Fibroblast of peridontal ligament (primary cell): Measurements from ENCODE around the gene LSM2.
A peak's percentile ranks its signal among the peaks of the same experiment; 100 is the strongest.
"Not testable (repeated sequence)": the region's sequence is repeated elsewhere in the genome, so short reads cannot be mapped to it uniquely, and the experiment has no call there.

ENCODE experiments used
- DNase-seq: peaks from one replicate; pipeline ENCODE4 v3.0.0-alpha.2; 2010; ENCODE audit errors: extremely low read depth

The LSM2 gene

GRCh38 chr6:31827286-31828079 lies 20.7 kb upstream of the LSM2 start, which contains the start of gene HSPA1B:
TSS of gene HSPA1B (plus strand) at chr6:31827738. CDS start at chr6:31827951, 213 bp downstream.
- peak; percentile 99 for DNase-seq

DNA sequence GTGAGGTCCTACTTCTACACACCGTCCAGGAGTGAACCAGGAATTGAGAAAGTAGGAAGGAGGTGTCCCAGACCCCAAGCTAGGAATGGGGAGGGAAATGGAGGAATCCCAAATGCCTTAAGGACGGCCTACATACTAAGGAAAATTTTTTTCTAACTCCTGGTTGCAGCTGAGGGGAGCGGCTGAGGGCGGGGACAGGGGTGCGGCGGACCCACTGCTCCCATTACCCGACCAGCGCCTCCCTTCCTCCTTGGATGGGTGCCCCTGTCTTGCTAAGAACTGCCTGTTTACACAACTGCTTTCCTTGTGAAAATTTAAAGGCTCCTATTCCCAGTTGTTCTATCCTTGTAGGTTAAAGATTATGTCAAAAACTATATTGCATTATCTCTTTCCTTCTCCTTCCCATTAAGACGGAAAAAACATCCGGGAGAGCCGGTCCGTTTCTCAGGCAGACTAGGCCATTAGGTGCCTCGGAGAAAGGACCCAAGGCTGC lies 20.1 kb upstream of the LSM2 start:
- peak; percentile 93 for DNase-seq

DNA sequence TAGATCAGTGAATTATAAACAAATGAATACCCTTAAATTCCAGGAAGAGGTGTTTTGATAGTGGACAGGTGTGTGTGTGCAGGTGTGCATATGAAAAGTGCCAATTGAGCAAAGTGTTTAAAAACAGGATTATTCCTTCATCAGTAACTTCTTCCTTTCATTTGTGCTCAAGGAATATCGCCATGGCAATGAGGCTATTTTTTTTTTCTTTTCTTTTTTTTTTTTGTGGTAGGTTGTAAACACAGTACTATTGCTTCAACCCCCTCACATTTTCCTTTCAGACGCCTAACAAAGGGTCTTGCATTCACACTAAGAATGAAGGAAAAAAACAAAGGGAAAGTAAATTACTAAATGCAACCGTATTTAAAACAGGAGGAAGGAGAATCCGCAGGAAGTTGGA lies 18.8 kb upstream of the LSM2 start:
- DNase-seq = no peak

- not testable (repeated sequence) for DNase-seq
Measured at GRCh38 chr6:31823592-31824196, 16.9 kb upstream of the LSM2 start.

GRCh38 chr6:31822036-31822821 lies 15.5 kb upstream of the LSM2 start:
- peak; percentile 88 for DNase-seq

GRCh38 chr6:31821301-31822035 lies 14.7 kb upstream of the LSM2 start:
- DNase-seq = no peak

GRCh38 chr6:31820399-31820798 lies 13.6 kb upstream of the LSM2 start:
- DNase-seq = not testable (repeated sequence)

DNA sequence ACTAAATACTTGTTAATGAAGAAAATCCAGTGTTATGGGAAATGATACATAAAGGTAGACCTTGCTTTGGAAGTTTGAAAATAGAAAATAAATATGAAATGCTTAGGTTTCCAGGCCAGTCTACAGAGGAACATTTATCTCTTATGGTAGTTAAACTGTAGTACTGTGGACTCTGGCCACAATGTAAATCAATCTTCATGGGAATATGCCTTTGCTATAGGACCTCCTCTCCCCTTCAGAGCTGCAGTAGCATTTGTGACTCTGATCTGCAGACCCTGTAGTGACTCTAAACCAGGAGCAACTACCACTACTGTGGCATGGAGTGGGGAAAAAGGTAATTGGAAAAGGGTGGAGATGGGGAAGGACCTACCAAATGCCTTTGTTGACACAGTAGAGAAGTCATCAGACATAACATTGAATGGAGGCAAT lies 13.1 kb upstream of the LSM2 start:
- DNase-seq = no peak

- not testable (repeated sequence) for DNase-seq
Measured at GRCh38 chr6:31817929-31818511, 11.3 kb upstream of the LSM2 start.

DNA sequence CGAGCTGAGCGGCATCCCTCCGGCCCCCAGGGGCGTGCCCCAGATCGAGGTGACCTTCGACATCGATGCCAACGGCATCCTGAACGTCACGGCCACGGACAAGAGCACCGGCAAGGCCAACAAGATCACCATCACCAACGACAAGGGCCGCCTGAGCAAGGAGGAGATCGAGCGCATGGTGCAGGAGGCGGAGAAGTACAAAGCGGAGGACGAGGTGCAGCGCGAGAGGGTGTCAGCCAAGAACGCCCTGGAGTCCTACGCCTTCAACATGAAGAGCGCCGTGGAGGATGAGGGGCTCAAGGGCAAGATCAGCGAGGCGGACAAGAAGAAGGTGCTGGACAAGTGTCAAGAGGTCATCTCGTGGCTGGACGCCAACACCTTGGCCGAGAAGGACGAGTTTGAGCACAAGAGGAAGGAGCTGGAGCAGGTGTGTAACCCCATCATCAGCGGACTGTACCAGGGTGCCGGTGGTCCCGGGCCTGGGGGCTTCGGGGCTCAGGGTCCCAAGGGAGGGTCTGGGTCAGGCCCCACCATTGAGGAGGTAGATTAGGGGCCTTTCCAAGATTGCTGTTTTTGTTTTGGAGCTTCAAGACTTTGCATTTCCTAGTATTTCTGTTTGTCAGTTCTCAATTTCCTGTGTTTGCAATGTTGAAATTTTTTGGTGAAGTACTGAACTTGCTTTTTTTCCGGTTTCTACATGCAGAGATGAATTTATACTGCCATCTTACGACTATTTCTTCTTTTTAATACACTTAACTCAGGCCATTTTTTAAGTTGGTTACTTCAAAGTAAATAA lies 10.6 kb upstream of the LSM2 start:
- not testable (repeated sequence) for DNase-seq

- peak; percentile 96 for DNase-seq
Measured at GRCh38 chr6:31815025-31815838, 8.5 kb upstream of the LSM2 start, which contains the start of the genes HSPA1A and HSPA1L. TSS of gene HSPA1A (plus strand) at chr6:31815543. CDS start at chr6:31815757, 214 bp downstream. TSS of gene HSPA1L (minus strand) at chr6:31815283. CDS start at chr6:31811972, 3,311 bp downstream.

GRCh38 chr6:31814677-31815024 lies 7.9 kb upstream of the LSM2 start:
- DNase-seq = peak; percentile 98

DNA sequence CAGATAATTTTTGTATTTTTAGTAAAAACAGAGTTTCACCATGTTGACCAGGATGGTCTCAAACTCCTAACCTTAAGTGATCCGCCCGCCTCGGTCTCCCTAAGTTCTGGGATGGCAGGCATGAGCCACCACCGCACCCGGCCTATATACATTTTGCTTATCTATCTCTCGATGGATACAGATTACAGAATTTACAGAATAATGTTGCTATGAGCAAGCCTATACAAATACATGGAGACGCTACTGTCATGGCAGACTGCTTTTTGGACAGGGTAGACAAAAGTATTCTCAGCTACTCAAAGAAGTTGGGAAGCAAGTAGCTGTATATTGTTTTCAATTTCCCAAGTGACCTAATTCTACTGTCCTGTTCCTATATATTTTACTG lies 6.7 kb upstream of the LSM2 start:
- no peak for DNase-seq

- no peak for DNase-seq
Measured at GRCh38 chr6:31811645-31812044, 4.9 kb upstream of the LSM2 start.

DNA sequence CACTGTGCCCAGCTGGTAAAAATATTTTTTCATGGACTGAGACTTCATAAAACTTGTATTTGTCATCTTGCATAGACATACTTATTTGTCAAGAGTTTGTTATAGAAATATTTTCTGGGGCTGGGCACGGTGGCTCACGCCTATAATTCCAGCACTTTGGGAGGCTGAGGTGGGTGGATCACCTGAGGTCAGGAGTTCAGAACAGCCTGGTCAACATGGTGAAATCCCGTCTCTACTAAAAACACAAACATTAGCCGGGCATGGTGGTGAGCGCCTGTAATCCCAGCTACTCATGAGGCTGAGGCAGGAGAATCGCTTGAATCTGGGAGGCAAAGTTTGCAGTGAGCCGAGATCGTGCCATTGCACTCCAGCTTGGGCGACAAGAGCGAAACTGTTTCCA lies 1.8 kb upstream of the LSM2 start:
- not testable (repeated sequence) for DNase-seq

GRCh38 chr6:31805939-31806469 lies 762 bp downstream of the LSM2 start:
- no peak for DNase-seq

DNA sequence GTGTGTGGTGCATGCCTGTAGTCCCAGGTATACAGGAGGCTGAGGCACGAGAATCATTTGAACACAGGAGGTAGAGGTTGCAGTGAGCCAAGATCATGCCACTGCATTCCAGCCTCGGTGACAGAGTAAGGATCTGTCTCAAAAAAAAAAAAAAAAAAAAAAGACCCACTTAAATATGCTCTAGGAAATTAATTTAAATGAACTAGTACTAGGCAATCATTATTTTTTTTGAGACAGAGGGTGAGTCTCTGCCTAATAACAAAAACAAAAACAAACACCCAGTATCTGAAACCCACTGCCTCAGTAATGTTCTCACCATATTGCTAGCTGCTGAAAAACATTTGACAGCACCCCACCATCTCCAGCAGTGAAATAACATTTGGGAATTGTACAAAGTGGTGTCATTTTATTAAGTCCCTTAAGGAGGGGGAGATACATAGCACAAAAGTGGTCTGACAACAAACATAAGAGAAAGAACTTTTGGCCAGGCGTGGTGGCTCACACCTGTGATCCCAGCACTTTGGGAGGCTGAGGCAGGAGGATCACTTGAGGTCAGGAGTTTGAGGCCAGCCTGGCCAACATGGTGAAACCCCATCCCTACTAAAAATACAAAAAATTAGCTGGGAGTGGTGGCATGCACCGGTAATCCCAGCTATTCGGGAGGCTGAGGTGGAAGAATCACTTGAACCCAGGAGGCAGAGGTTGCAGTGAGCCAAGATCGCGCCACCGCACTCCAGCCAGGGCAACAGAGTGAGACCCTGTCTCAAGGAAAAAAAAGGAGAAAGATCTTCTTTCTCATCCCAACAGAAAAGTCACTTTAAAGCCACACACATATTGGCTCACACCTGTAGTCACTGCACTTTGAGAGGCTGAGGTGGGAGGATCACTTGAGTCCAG lies 5.5 kb downstream of the LSM2 start:
- not testable (repeated sequence) for DNase-seq

DNA sequence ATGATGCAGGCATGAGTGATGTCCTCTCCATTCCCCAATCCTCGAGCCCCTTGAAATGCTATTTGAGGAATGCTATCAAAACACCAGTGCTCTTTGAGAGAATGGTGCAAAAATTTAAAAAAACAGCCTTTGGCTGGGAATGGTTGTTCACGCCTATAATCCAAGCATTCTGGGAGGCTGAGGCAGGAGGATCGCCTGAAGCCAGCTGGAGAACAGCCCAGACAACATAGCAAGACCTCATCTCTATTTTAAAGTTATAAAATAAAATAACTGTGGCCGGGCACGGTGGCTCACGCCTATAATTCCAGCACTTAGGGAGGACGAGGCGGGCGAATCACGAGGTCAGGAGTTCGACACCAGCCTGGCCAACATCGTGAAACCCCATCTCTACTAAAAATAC lies 7.0 kb downstream of the LSM2 start:
- no peak for DNase-seq
